Measurements from ENCODE around the gene SLC22A2.

SLC22A2 gene

GRCh38 chr6:160299559-160299958 lies 40.9 kb upstream of the SLC22A2 start:
- ChIA-PET CTCF (no interaction called here), POLR2A (no interaction called here)

GRCh38 chr6:160298121-160298520 lies 39.5 kb upstream of the SLC22A2 start:
- CTCF ChIA-PET: no interaction called here
- no peak for TF ChIP-seq CTCF (IDR thresholded peaks at IDR 0.05; ENCODE audit: control extremely low read depth, extremely low read depth, low read depth, missing control alignments)
- DNase-seq (ENCODE audit: extremely low spot score): no peak
- POLR2A ChIA-PET: no interaction called here

More at GRCh38 chr6:160299559-160299958, 40.9 kb upstream of the SLC22A2 start:
- DNase-seq (ENCODE audit: extremely low spot score): no peak
- no peak for TF ChIP-seq CTCF (IDR thresholded peaks at IDR 0.05; ENCODE audit: control extremely low read depth, extremely low read depth, low read depth, missing control alignments)

DNA sequence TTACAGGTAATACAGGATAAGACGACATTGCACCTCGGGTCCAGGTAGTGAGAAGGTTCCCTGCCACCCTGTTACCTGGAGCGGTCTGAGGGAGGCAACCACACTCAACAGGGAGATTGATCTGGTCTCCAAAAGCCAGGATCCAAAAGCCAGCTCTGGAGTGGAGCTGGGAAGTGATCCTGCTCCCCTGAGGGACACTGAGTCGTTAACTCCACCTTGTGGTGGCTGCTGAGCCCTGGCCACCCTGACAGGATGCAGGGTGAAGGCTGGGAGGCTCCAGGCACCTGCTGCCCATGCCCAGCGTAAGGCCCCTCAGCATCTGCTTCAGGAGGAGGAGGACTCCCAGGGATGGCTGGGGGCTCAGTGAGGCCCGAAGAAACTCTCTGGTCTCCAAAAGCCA lies 38.7 kb upstream of the SLC22A2 start:
- ChIA-PET POLR2A (no interaction called here), CTCF (interaction anchor here (0.7 to 1.2 kb wide), 2 partner anchors 19 to 434 kb away, joined by 3 read pairs; no protein-coding TSS in a partner anchor)
- no peak for DNase-seq (ENCODE audit: extremely low spot score)
- no peak for TF ChIP-seq CTCF (IDR thresholded peaks at IDR 0.05; ENCODE audit: control extremely low read depth, extremely low read depth, low read depth, missing control alignments)

GRCh38 chr6:160293844-160294243 lies 35.2 kb upstream of the SLC22A2 start:
- DNase-seq (ENCODE audit: extremely low spot score): no peak
- TF ChIP-seq CTCF (IDR thresholded peaks at IDR 0.05; ENCODE audit: control extremely low read depth, extremely low read depth, low read depth, missing control alignments): no peak
- CTCF ChIA-PET: no interaction called here
- POLR2A ChIA-PET: no interaction called here

DNA sequence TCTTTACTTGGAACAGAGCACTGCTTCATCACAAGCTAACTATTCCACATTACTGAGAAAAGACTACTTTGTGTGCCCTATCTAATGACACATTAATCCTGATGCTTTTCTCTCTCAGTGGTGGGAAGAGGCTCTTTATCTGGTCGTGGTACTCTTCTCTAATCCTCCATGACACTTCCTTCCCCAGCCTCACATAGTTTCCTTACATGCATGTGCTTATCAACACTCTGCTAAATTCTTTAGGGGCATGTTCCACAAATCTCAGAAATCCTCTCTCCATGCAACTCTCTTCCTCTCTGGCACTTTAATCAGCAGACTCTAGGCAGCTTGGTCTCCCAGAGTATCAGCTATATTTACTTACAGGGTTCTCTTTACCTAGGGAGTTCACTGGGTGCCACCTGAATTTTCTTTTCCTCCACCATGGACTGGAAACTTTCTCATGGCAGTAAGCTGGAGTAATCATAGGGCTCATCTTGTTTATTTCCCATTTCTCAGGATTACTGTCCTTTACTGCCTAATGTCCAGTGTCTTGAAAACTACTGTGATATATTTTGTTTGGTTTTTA lies 27.0 kb upstream of the SLC22A2 start:
- no peak for DNase-seq (ENCODE audit: extremely low spot score)
- ChIA-PET POLR2A (no interaction called here), CTCF (interaction anchor here (0.7 to 1.3 kb wide), 4 partner anchors 10 to 17 kb away, joined by 3 read pairs; no protein-coding TSS in a partner anchor)
- TF ChIP-seq CTCF (IDR thresholded peaks at IDR 0.05; ENCODE audit: control extremely low read depth, extremely low read depth, low read depth, missing control alignments): no peak

GRCh38 chr6:160284575-160284974 lies 26.0 kb upstream of the SLC22A2 start:
- ChIA-PET CTCF (interaction anchor here (1.2 to 1.3 kb wide), 2 partner anchors 9 to 17 kb away, joined by 3 read pairs; no protein-coding TSS in a partner anchor), POLR2A (no interaction called here)
- DNase-seq (ENCODE audit: extremely low spot score): no peak
- TF ChIP-seq CTCF (IDR thresholded peaks at IDR 0.05; ENCODE audit: control extremely low read depth, extremely low read depth, low read depth, missing control alignments): no peak

Measured in GM10248 (cell line).